Activated CD8-positive, alpha-beta memory T cell treated with anti-CD3 and anti-CD28 coated beads, Interleukin-2, amount 50 U/mL, for 1 hour (primary cell): ENCODE results near the gene MAGI3.
"Not testable (repeated sequence)": the region's sequence is repeated elsewhere in the genome, so short reads cannot be mapped to it uniquely, and the experiment has no call there.

Experiments used
- DNase-seq: peaks from one replicate; pipeline ENCODE4 v3.0.0-alpha.2; 2020; ENCODE audit errors: extremely low read depth

The MAGI3 gene

GRCh38 chr1:113442131-113442530 lies 51.8 kb downstream of the MAGI3 start:
- no peak for DNase-seq

GRCh38 chr1:113444857-113445256 lies 54.5 kb downstream of the MAGI3 start:
- DNase-seq, result no peak

DNA sequence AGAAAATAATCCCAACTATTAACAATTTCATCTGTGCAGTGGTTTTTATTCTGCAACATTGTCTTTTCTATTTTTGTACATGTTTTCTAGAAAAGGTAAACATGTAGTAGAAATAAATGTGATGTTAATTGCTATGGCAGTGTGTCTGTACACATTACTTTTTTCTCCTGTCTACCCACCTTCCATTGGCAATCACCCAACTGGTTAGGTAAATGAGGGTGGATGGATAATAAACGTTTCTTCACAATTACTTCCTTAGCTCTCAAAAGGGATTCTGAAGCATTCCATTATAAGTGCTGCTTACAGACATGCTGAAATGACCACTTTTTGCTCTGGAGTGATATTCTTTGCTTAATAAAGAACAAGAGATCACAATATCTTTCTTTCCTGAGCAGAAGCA lies 61.4 kb downstream of the MAGI3 start:
- no peak for DNase-seq

- DNase-seq, result no peak
Measured at GRCh38 chr1:113452921-113453770, 62.8 kb downstream of the MAGI3 start.

DNA sequence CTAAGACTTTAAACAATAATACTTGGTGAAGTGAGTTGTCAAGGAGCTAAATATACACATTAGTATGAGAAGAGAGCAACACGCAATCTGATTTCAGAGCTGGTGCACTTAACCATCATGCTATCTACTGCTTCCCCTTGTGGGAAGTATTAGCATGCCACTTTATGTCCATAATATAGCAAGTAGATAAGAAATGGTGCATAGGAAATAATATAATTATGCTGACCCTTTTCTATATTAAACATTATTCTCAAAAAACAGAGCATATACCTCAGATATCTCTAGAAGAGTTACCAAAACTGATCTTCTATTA lies 63.4 kb downstream of the MAGI3 start:
- DNase-seq, result no peak

DNA sequence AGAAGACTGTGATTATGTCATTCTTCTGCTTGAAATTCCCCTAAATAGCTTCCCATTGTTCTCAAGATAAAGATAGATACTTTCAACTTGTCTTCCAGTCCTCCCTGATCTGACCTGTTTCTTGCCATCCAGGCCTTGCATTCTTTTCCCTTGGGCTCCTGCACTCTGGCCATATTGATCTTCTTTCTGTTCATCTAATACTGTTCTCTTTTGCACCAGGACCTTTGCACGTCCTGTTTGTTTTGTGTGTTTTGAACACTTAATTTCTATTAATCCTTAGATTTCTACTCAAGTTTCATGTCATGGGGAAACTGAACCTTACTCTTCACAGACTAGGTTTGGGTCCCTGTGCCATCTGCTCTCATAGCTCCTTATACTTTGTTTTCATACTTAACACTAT lies 65.1 kb downstream of the MAGI3 start:
- DNase-seq, result no peak

DNA sequence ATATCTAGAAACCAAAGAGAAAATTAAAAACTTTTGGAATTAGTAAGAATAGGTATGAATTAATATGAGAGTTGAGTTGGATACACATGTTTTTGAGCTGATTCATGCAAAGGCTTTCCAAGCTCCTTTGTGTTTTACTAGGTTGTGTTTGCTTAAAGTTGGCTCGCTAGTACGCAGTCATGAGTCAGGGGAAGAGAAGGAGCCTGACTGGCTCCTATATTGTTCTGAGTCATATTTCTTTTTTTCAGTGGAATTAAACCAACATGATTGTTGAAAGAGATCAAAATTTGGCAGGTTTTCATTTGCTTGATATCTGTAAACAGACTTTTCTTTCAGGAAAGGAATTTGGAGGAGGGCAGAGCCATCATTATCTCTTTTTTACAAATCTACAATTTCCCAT lies 66.7 kb downstream of the MAGI3 start:
- no peak for DNase-seq

- no peak for DNase-seq
Measured at GRCh38 chr1:113459279-113459678, 69.0 kb downstream of the MAGI3 start.

DNA sequence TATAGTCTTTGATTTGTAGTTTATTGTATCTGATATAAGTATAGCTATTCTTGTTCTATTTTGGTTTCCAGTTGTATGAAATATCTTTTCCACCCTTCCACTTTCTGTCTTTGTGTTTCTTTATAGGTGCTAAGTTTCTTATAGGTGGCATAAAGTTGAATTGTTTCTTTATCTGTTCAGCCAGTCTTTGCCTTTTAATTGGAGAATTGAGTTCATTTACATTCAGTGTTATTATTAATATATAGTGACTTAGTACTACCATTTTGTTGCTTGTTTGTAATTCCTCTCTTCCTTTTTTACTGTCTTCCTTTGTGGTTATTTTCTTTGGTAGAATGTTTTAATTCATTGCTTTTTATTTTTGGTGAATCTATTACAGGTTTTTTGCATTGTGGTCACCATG lies 77.7 kb downstream of the MAGI3 start:
- no peak for DNase-seq

GRCh38 chr1:113478427-113479195 lies 88.3 kb downstream of the MAGI3 start:
- DNase-seq, result not testable (repeated sequence)

DNA sequence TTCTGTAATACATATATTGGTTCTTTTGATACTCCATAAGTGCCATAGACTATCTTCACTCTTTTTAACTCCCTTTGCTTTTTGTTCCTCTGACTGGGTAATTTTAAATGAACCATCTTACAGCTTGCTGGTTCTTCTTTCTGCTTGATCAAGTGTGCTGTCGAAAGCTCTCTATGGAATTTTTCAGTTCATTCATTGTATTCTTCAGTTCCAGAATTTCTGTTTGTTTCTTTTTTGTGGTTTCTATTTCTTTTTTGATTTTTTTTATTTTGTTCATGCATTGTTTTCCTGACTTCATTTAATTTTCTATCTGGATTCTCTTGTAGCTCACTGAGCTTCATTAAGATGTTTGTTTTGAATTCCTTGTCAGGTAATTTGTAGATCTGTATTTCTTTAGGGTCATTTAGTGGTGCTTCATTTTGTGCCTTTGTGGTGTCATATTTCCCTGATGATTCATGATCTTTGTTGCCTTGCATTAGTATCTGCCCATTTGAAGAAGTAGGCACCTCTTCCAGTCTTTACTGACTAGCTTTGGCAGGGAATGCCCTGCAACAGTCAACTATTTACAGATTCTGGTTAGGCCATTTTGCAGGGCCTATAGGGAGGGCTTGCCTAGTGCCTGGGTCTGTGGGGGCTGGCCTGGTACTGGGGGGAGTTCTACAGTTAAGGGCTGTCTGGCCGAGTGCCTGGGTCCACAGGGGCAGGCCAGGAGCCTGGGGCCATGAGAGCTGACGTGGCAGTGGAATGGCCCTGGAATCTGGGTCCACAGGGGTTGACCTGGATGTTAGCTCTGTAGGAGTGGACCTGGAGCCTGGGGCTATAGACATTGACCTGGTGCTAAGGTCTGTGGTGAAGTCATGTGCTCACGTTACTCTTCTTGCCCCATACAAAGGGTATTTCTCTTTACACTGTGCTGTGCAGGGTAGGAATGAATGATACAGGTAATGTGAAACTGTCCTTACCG lies 89.7 kb downstream of the MAGI3 start:
- DNase-seq, result no peak

DNA sequence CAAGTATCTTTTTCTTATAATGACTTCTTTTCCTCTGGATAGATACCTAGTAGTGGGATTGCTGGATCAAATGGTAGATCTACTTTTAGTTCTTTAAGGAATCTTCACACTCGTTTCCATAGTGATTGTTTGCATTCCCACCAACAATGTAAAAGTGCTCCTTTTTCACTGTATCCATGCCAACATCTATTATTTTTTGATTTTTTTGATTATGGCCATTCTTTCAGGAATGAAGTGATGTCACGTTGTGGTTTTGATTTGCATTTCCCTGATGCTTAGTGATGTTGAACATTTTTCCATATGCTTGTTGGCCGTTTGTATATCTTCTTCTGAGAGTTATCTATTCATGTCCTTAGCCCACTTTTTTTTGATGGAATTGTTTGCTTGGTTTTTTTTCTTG lies 94.8 kb downstream of the MAGI3 start:
- not testable (repeated sequence) for DNase-seq

DNA sequence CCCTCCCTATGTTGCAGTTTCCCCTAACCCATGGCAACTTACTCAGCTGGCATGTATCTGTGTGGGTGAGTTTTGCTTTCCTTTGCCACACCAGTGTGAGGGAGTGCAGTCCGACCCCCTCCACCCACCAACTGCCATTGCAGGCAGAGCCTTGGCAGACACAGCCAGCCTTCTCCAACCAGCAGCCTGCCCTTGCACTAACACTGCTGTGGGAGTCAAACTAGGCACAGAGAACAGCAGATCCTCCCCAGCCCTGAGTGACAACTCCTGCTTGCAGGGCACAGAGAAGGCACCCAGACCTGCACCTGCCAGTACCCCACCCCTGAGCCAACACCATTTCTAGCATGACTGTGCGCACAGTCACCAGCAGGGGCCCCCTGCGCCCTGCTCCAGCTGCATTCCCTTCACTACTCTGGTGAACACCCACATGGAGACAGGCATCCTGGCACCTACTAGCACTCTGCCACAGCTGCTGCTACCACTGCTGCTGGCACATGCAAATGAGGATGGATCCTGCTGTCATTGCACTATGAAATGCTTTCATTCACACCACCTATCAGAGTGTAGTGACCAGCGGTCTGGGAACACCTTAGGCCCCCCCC lies 98.4 kb downstream of the MAGI3 start:
- no peak for DNase-seq

GRCh38 chr1:113490384-113490783 lies 100.1 kb downstream of the MAGI3 start:
- DNase-seq, result no peak

GRCh38 chr1:113493533-113493932 lies 103.2 kb downstream of the MAGI3 start:
- DNase-seq, result no peak

- no peak for DNase-seq
Measured at GRCh38 chr1:113505357-113505756, 115.0 kb downstream of the MAGI3 start.

- DNase-seq, result no peak
Measured at GRCh38 chr1:113507552-113508214, 117.4 kb downstream of the MAGI3 start.

DNA sequence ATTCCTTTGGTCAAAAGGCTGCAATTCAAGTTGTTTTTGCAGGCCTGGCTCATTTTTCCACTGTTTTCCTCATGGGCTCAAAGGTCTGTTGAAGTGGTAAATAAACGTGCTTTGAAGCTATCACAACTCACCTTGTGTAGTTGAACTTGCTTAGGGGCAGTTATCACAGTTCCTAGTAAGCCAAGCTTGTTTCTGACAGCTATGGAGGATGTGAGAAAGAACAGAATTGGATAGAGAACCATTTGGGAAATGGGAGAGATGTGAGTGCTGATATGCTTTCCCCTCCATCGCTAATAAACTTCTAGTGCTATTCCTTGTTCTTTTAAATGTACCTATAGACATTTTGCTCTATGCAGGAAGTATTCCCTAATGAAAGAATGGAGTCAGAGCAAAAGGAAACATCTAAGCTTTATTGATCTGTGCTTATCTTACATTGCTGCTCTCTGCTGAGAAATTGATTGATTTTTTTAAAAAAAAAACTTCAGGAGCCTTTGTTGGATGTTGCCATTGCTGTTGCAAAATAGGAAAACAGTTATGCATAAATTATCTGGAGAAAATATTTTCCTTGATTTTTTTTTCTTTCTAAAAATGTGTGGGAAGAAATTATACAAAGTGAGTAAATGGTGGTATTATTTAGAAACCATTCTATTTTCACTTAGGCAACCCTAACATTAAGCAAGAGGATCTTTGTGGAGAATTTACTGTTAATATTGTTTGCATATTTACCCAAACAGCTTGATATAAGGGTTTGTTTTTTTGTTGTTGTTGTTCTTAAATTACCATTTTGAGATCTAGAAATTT lies 118.2 kb downstream of the MAGI3 start:
- no peak for DNase-seq

GRCh38 chr1:113509766-113510165 lies 119.5 kb downstream of the MAGI3 start:
- not testable (repeated sequence) for DNase-seq

DNA sequence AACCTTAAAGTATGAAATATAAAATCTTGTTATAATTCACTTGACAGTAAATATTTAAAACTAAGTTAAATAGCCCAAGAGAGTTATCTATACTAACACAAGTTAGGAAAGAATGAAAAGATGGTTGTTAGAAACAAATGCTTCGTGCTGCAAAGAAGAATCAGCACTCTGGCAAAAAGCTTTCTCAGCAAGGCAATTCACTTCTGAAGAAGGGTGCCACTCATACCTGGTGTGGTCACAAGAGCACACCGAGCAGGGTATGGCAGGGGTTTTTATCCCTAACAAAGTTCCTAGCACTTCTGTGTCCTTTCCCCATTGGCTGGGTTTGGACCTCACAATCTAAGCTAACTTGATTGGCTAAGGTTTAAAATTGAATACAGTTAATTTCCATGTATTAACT lies 121.0 kb downstream of the MAGI3 start:
- DNase-seq, result no peak
